Hepatocyte (in vitro differentiated cells): Measurements from ENCODE around the gene PLSCR4.

Source experiments
- EZH2 ChIP-seq: fragments of 200-600 bp; sonication (generic); IDR thresholded peaks from 2 replicates; pipeline ENCODE4 v1.6.1; 2016; ENCODE audit warnings: antibody characterized with exemption, mild to moderate bottlenecking, borderline replicate concordance
- EZH2phosphoT487 ChIP-seq: fragments of 200-600 bp; sonication (generic); IDR thresholded peaks from one replicate; pipeline ENCODE4 v1.6.1; 2018; ENCODE audit warnings: antibody characterized with exemption, mild to moderate bottlenecking, low read depth, moderate library complexity; ENCODE audit not compliant: unreplicated experiment, severe bottlenecking
- TF ChIP-seq, protein P1 (sequence below): fragments of 200-600 bp; sonication (generic); IDR thresholded peaks from 2 replicates; pipeline ENCODE4 v1.5.1; 2016; ENCODE audit warnings: antibody characterized with exemption, mild to moderate bottlenecking; ENCODE audit not compliant: poor library complexity

DNA sequence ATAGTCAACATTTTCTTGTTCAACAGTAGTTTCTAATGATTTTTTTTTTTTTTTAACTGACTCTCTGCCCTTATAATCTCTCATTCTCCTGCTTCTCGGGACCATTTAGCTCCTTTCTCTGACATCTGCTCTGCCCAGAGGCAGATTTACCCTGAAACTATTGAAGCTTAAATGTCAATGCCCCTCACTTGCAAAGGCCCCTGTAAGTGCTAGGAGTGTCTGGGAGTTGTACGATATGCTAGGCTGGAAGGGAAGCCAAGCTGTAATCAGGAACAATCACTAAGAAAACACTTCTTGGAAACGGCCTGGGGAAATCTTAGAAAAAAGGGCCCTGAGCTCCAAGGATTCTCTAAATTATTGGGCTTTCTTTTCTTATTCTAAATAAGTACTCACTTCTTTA lies 84.1 kb downstream of the PLSCR4 start:
- no peak for TF ChIP-seq EZH2
- TF ChIP-seq, protein P1, sequence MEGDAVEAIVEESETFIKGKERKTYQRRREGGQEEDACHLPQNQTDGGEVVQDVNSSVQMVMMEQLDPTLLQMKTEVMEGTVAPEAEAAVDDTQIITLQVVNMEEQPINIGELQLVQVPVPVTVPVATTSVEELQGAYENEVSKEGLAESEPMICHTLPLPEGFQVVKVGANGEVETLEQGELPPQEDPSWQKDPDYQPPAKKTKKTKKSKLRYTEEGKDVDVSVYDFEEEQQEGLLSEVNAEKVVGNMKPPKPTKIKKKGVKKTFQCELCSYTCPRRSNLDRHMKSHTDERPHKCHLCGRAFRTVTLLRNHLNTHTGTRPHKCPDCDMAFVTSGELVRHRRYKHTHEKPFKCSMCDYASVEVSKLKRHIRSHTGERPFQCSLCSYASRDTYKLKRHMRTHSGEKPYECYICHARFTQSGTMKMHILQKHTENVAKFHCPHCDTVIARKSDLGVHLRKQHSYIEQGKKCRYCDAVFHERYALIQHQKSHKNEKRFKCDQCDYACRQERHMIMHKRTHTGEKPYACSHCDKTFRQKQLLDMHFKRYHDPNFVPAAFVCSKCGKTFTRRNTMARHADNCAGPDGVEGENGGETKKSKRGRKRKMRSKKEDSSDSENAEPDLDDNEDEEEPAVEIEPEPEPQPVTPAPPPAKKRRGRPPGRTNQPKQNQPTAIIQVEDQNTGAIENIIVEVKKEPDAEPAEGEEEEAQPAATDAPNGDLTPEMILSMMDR: no peak
- TF ChIP-seq EZH2phosphoT487: no peak
